ENCODE measurements around the gene SLITRK6. TPM values are rescaled to one million over a fixed set of nuclear protein-coding genes. Genes with fewer than 3 reads are reported as not detected.

SLITRK6 gene
- total and polyA plus RNA-seq, 4 donors = 1.3 to 26.7 (median 3.9) TPM

GRCh38 chr13:85806553-85807175, 7.4 kb upstream of the SLITRK6 start:
- WGBS, 2 donors = 26 to 27% methylated on average over 3 of the region's 3 CpGs
- Histone ChIP-seq H3K9ac (ENCODE audit: insufficient read depth in 1 of 2, low read length in 2 of 2) (no peak overlapping the region), H3K27me3 (ENCODE audit: control insufficient read depth in 3 of 3, insufficient read depth in 3 of 3, low read length in 2 of 3) (no peaks in the 10 kb centered on the region), H3K36me3 (ENCODE audit: control insufficient read depth in 4 of 4, insufficient read depth in 4 of 4, low read length in 4 of 4) (no peaks in the 10 kb centered on the region), H3K4me1 (ENCODE audit: control insufficient read depth in 5 of 5, insufficient read depth in 5 of 5, low read length in 5 of 5) (peaks cover 0 to 4% (median 0%) of the 10 kb centered on the region in 5 donors), H3K9me3 (ENCODE audit: control insufficient read depth in 4 of 4, insufficient read depth in 3 of 4, low read length in 3 of 4) (no peaks in the 10 kb centered on the region), H3K4me3 (no peak overlapping the region), H3K27ac (ENCODE audit: low read depth in 1 of 2, low read length in 1 of 2) (no peak overlapping the region)
- TF ChIP-seq CTCF (IDR thresholded peaks at IDR 0.05; ENCODE audit: control extremely low read depth, extremely low read depth) = peak; percentile 14
- DNase-seq (peak in 2 of 3 donors; percentile 81 to 88), ATAC-seq (ENCODE audit: insufficient read depth, low FRiP score) (peak; percentile 66)

GRCh38 chr13:85798556-85798955, 663 bp downstream of the SLITRK6 start:
- no peak for TF ChIP-seq CTCF (IDR thresholded peaks at IDR 0.05; ENCODE audit: control extremely low read depth, extremely low read depth)
- 60 to 73% methylated on average over 3 of the region's 3 CpGs for WGBS, 2 donors
- Histone ChIP-seq H3K9ac (ENCODE audit: insufficient read depth in 1 of 2, low read length in 2 of 2) (peak overlapping the region; percentile 13 to 84), H3K27me3 (ENCODE audit: control insufficient read depth in 3 of 3, insufficient read depth in 3 of 3, low read length in 2 of 3) (no peaks in the 10 kb centered on the region), H3K4me1 (ENCODE audit: control insufficient read depth in 5 of 5, insufficient read depth in 5 of 5, low read length in 5 of 5) (peaks cover 0 to 19% (median 0%) of the 10 kb centered on the region in 5 donors), H3K27ac (ENCODE audit: low read depth in 1 of 2, low read length in 1 of 2) (no peak overlapping the region), H3K4me3 (no peak overlapping the region), H3K36me3 (ENCODE audit: control insufficient read depth in 4 of 4, insufficient read depth in 4 of 4, low read length in 4 of 4) (peaks cover 0 to 22% (median 10%) of the 10 kb centered on the region in 4 donors), H3K9me3 (ENCODE audit: control insufficient read depth in 4 of 4, insufficient read depth in 3 of 4, low read length in 3 of 4) (no peaks in the 10 kb centered on the region)
- peak in 2 of 3 donors; percentile 45 to 57 for DNase-seq
- no peak for ATAC-seq (ENCODE audit: insufficient read depth, low FRiP score)

- Histone ChIP-seq H3K36me3 (ENCODE audit: control insufficient read depth in 4 of 4, insufficient read depth in 4 of 4, low read length in 4 of 4) (peaks cover 0 to 22% (median 11%) of the 10 kb centered on the region in 4 donors), H3K27me3 (ENCODE audit: control insufficient read depth in 3 of 3, insufficient read depth in 3 of 3, low read length in 2 of 3) (no peaks in the 10 kb centered on the region), H3K4me3 (no peak overlapping the region), H3K27ac (ENCODE audit: low read depth in 1 of 2, low read length in 1 of 2) (no peak overlapping the region), H3K9ac (ENCODE audit: insufficient read depth in 1 of 2, low read length in 2 of 2) (peak overlapping the region in 1 of 2 donors; percentile 84), H3K9me3 (ENCODE audit: control insufficient read depth in 4 of 4, insufficient read depth in 3 of 4, low read length in 3 of 4) (no peaks in the 10 kb centered on the region), H3K4me1 (ENCODE audit: control insufficient read depth in 5 of 5, insufficient read depth in 5 of 5, low read length in 5 of 5) (peaks cover 0 to 25% (median 0%) of the 10 kb centered on the region in 5 donors)
- TF ChIP-seq CTCF (IDR thresholded peaks at IDR 0.05; ENCODE audit: control extremely low read depth, extremely low read depth) = no peak
- WGBS, 2 donors = 46 to 66% methylated on average over 4 of the region's 4 CpGs
- no peak for ATAC-seq (ENCODE audit: insufficient read depth, low FRiP score)
- DNase-seq = peak in 2 of 3 donors; percentile 72 to 73
Measured at GRCh38 chr13:85797311-85797710, 1.9 kb downstream of the SLITRK6 start.
